C4-2B (cell line): ENCODE measurements around the gene NRBF2.

Experiments used
- H3K27ac ChIP-seq: fragments of 450-650 bp; 2 replicates; pipeline ENCODE4 v1.5.1; 2017
- CTCF ChIP-seq: fragments of 450-650 bp; conservative IDR thresholded peaks from 2 replicates; pipeline ENCODE4 v1.5.1; 2017; ENCODE audit warnings: mild to moderate bottlenecking
- ZFX ChIP-seq: fragments of 450-650 bp; IDR thresholded peaks from 2 replicates; pipeline ENCODE4 v1.6.1; 2017

Gene NRBF2

GRCh38 chr10:63155388-63156020 is 22.4 kb downstream of the NRBF2 start:
- no peak for TF ChIP-seq ZFX
- no peak for TF ChIP-seq CTCF
- no peak overlapping the region for H3K27ac ChIP-seq

DNA sequence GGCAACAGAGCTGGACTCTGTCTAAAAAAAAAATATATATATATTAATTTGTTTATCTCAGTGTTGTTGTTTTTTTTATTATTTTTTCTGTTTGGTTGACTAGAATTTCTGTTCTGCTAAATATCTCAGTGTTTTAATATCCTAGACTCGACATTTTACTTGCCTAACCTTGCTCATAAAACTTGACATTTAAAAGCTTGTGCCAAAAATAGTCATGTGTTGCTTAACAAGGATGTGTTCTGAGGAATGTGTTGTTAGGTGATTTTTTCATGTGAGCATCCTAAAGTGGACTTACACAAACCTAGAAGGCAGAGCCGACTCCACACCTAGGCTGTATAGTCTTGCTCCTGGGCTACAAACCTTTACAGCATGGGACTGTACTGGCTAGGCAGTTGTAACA is 23.1 kb downstream of the NRBF2 start:
- H3K27ac ChIP-seq, result no peak overlapping the region
- TF ChIP-seq CTCF (no peak), ZFX (no peak)

- TF ChIP-seq CTCF (peak; percentile 89), ZFX (no peak)
- no peak overlapping the region for H3K27ac ChIP-seq
Measured at GRCh38 chr10:63157845-63158624, 24.9 kb downstream of the NRBF2 start.

GRCh38 chr10:63161592-63161991 is 28.5 kb downstream of the NRBF2 start:
- no peak for TF ChIP-seq ZFX
- TF ChIP-seq CTCF, result no peak
- H3K27ac ChIP-seq, result no peak overlapping the region

DNA sequence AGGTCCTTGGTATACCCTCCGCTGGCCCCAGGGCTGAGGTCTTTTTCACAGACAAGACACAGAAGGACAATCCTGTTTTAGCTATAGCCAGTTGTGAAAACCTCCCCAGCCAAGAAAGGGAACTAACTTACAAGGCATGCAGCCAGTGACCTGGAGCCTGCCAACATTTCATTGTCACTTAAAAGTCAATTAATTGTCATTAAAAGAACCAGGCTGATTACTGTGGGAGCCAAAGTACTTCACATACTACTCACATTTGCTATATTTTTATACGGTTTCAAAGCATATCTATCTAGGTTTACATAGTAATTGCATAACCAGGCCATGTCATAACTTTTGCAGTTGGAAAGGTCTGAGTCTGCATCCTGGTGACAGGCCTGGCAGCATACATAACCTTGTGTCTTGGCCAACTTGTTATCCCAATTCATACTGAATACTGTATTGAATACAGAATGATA is 31.1 kb downstream of the NRBF2 start:
- H3K27ac ChIP-seq, result no peak overlapping the region
- TF ChIP-seq ZFX (no peak), CTCF (no peak)

DNA sequence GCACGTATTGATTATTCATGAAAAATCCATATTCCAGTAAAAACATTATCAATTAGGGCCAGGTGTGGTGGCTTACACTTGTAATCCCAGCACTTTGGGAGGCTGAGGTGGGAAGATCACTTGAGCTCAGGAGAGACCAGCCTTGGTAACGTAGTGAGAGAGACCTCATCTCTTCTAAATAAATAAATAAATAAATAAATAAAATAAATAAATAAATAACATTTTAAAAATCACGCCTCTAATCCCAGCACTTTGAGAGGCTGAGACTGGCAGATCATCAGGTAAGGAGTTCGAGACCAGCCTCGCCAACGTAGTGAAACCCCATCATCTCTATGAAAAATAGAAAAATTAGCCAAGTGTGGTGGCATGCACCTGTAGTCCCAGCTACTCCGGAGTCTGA is 32.1 kb downstream of the NRBF2 start:
- TF ChIP-seq ZFX (no peak), CTCF (no peak)
- H3K27ac ChIP-seq, result no peak overlapping the region

- no peak overlapping the region for H3K27ac ChIP-seq
- TF ChIP-seq ZFX, result no peak
- TF ChIP-seq CTCF, result peak; percentile 90
Measured at GRCh38 chr10:63166742-63167258, 33.7 kb downstream of the NRBF2 start.
